NCI-H345 treated with DMSO at 0.1 percent for 48 hours (cell line): ENCODE measurements around the gene AMFR.
"Not testable (repeated sequence)": the region's sequence is repeated elsewhere in the genome, so short reads cannot be mapped to it uniquely, and the experiment has no call there.

Experiments used
- DNase-seq: peaks from one replicate; lab custom pipeline; 2025; ENCODE audit not compliant: unreplicated experiment; lab: John Stamatoyannopoulos, UW

AMFR gene

GRCh38 chr16:56396724-56397123 lies 28.6 kb downstream of the AMFR start:
- DNase-seq = not testable (repeated sequence)

- no peak for DNase-seq
Measured at GRCh38 chr16:56389554-56389953, 35.8 kb downstream of the AMFR start.

- DNase-seq = no peak
Measured at GRCh38 chr16:56388209-56388608, 37.1 kb downstream of the AMFR start.

- no peak for DNase-seq
Measured at GRCh38 chr16:56387396-56387795, 37.9 kb downstream of the AMFR start.

- no peak for DNase-seq
Measured at GRCh38 chr16:56384074-56384721, 41.1 kb downstream of the AMFR start.

- no peak for DNase-seq
Measured at GRCh38 chr16:56382901-56383355, 42.4 kb downstream of the AMFR start.

GRCh38 chr16:56382459-56382858 lies 42.9 kb downstream of the AMFR start:
- no peak for DNase-seq

- DNase-seq = not testable (repeated sequence)
Measured at GRCh38 chr16:56380778-56381485, 44.4 kb downstream of the AMFR start.

GRCh38 chr16:56379044-56379443 lies 46.3 kb downstream of the AMFR start:
- not testable (repeated sequence) for DNase-seq

- not testable (repeated sequence) for DNase-seq
Measured at GRCh38 chr16:56375792-56376191, 49.6 kb downstream of the AMFR start.

GRCh38 chr16:56373003-56373402 lies 52.3 kb downstream of the AMFR start:
- DNase-seq = no peak

- DNase-seq = no peak
Measured at GRCh38 chr16:56372013-56372634, 53.2 kb downstream of the AMFR start.

GRCh38 chr16:56371660-56371937 lies 53.7 kb downstream of the AMFR start:
- no peak for DNase-seq

GRCh38 chr16:56370875-56371659 lies 54.3 kb downstream of the AMFR start:
- no peak for DNase-seq

- no peak for DNase-seq
Measured at GRCh38 chr16:56370185-56370874, 55.0 kb downstream of the AMFR start.

- no peak for DNase-seq
Measured at GRCh38 chr16:56369202-56369601, 56.1 kb downstream of the AMFR start.

- DNase-seq = no peak
Measured at GRCh38 chr16:56368545-56368944, 56.8 kb downstream of the AMFR start.

GRCh38 chr16:56367764-56368163 lies 57.6 kb downstream of the AMFR start:
- no peak for DNase-seq

- no peak for DNase-seq
Measured at GRCh38 chr16:56366945-56367344, 58.4 kb downstream of the AMFR start.

GRCh38 chr16:56365552-56365951 lies 59.8 kb downstream of the AMFR start:
- no peak for DNase-seq

GRCh38 chr16:56364865-56365264 lies 60.5 kb downstream of the AMFR start:
- DNase-seq = no peak
